OCI-LY1 (cell line): ENCODE results near the gene CDC27.

Source experiments
- H2AFZ ChIP-seq: fragments of 200-600 bp; sonication (generic), shearing (Covaris generic); 2 replicates; pipeline ENCODE4 v1.6.0; 2014; ENCODE audit warnings: antibody characterized with exemption, mild to moderate bottlenecking, low read length
- H3F3A ChIP-seq: fragments of 200-600 bp; sonication (generic), shearing (Covaris generic); 2 replicates; pipeline ENCODE4 v1.6.0; 2014; ENCODE audit warnings: mild to moderate bottlenecking, antibody characterized with exemption, low read length, moderate library complexity; ENCODE audit not compliant: insufficient read depth
- H3K27ac ChIP-seq: fragments of 200-600 bp; sonication (generic); 2 replicates; pipeline ENCODE4 v1.5.1; 2014; ENCODE audit warnings: low read length, mixed run types, mild to moderate bottlenecking, low read depth; ENCODE audit not compliant: poor library complexity, severe bottlenecking
- H3K27me3 ChIP-seq: fragments of 200-600 bp; sonication (generic); 2 replicates; pipeline ENCODE4 v1.6.0; 2014; ENCODE audit warnings: antibody characterized with exemption, mild to moderate bottlenecking, low read length, moderate library complexity; ENCODE audit not compliant: insufficient read depth
- H3K36me3 ChIP-seq: fragments of 200-600 bp; sonication (generic); 2 replicates; pipeline ENCODE4 v1.6.1; 2014; ENCODE audit warnings: mild to moderate bottlenecking, antibody characterized with exemption, low read length, moderate library complexity, mixed read lengths; ENCODE audit not compliant: insufficient read depth
- H3K4me1 ChIP-seq: fragments of 200-600 bp; sonication (generic); 2 replicates; pipeline ENCODE4 v1.5.1; 2014; ENCODE audit warnings: mild to moderate bottlenecking, low read length, moderate library complexity; ENCODE audit not compliant: insufficient read depth, severe bottlenecking
- H3K4me2 ChIP-seq: fragments of 200-600 bp; sonication (generic), shearing (Covaris generic); 2 replicates; pipeline ENCODE4 v1.6.1; 2014; ENCODE audit warnings: low read length
- H3K4me3 ChIP-seq: fragments of 200-600 bp; sonication (generic); 2 replicates; pipeline ENCODE4 v1.5.1; 2014; ENCODE audit warnings: low read length, low read depth, mild to moderate bottlenecking, mixed read lengths; ENCODE audit not compliant: poor library complexity, severe bottlenecking
- H3K79me2 ChIP-seq: fragments of 200-600 bp; shearing (Covaris generic); 2 replicates; pipeline ENCODE4 v1.6.1; 2016; ENCODE audit warnings: mixed run types, low read length, mixed read lengths; ENCODE audit not compliant: insufficient read depth
- H3K9ac ChIP-seq: fragments of 200-600 bp; sonication (generic), shearing (Covaris generic); 2 replicates; pipeline ENCODE4 v1.6.1; 2014; ENCODE audit warnings: mild to moderate bottlenecking, low read length, mixed read lengths
- H3K9me2 ChIP-seq: fragments of 200-600 bp; sonication (generic), shearing (Covaris generic); 2 replicates; pipeline ENCODE4 v1.6.1; 2014; ENCODE audit warnings: low read depth, mild to moderate bottlenecking, low read length, mixed read lengths
- H3K9me3 ChIP-seq: fragments of 200-600 bp; shearing (Covaris generic); 2 replicates; pipeline ENCODE4 v1.6.1; 2014; ENCODE audit warnings: low read length, mixed read lengths
- H4K20me1 ChIP-seq: fragments of 200-600 bp; sonication (generic), shearing (Covaris generic); 2 replicates; pipeline ENCODE4 v1.6.0; 2016; ENCODE audit warnings: mild to moderate bottlenecking, low read length; ENCODE audit not compliant: insufficient read depth
- CTCF ChIP-seq: fragments of 200-600 bp; sonication (generic), shearing (Covaris generic); IDR thresholded peaks from 2 replicates; pipeline ENCODE4 v1.5.1; 2017; ENCODE audit warnings: mild to moderate bottlenecking, antibody characterized with exemption, low read length, moderate library complexity, mixed read lengths
- EZH2 ChIP-seq: fragments of 200-600 bp; sonication (generic), shearing (Covaris generic); IDR thresholded peaks from 2 replicates; pipeline ENCODE4 v1.8.0; 2017; ENCODE audit warnings: borderline replicate concordance, mixed run types, mild to moderate bottlenecking, antibody characterized with exemption, low read length, moderate library complexity, mixed read lengths

Gene CDC27

GRCh38 chr17:47120521-47121095, 68.5 kb downstream of the CDC27 start:
- no peak overlapping the region for H3K4me3 ChIP-seq
- no peaks in the 10 kb centered on the region for H3K27me3 ChIP-seq
- no peaks in the 10 kb centered on the region for H4K20me1 ChIP-seq
- no peak for TF ChIP-seq CTCF
- no peak for TF ChIP-seq EZH2
- no peak overlapping the region for H3K4me2 ChIP-seq
- H2AFZ ChIP-seq: no peak overlapping the region
- H3K9me2 ChIP-seq: no peaks in the 10 kb centered on the region
- H3K9ac ChIP-seq: no peak overlapping the region
- no peaks in the 10 kb centered on the region for H3K79me2 ChIP-seq
- H3K27ac ChIP-seq: no peak overlapping the region
- H3K4me1 ChIP-seq: no peaks in the 10 kb centered on the region
- 0 out of 2 replicates have a peak, but pooled peaks cover 5% of the 10 kb centered on the region for H3F3A ChIP-seq
- no peaks in the 10 kb centered on the region for H3K9me3 ChIP-seq
- peaks cover 79% of the 10 kb centered on the region for H3K36me3 ChIP-seq

- no peak for TF ChIP-seq CTCF
- no peak for TF ChIP-seq EZH2
- H3K4me1 ChIP-seq: no peaks in the 10 kb centered on the region
- no peak overlapping the region for H3K9ac ChIP-seq
- H3K27me3 ChIP-seq: no peaks in the 10 kb centered on the region
- no peaks in the 10 kb centered on the region for H4K20me1 ChIP-seq
- no peaks in the 10 kb centered on the region for H3K9me2 ChIP-seq
- no peak overlapping the region for H3K4me2 ChIP-seq
- H3K27ac ChIP-seq: no peak overlapping the region
- peaks cover 75% of the 10 kb centered on the region for H3K36me3 ChIP-seq
- no peak overlapping the region for H2AFZ ChIP-seq
- H3K9me3 ChIP-seq: no peaks in the 10 kb centered on the region
- H3K79me2 ChIP-seq: no peaks in the 10 kb centered on the region
- 0 out of 2 replicates have a peak, but pooled peaks cover 5% of the 10 kb centered on the region for H3F3A ChIP-seq
- no peak overlapping the region for H3K4me3 ChIP-seq
These were observed 69.2 kb downstream of the CDC27 start for GRCh38 chr17:47119746-47120520.

- no peak overlapping the region for H3K4me2 ChIP-seq
- TF ChIP-seq CTCF (no peak), EZH2 (no peak)
- no peak overlapping the region for H3K4me3 ChIP-seq
- H3K27me3 ChIP-seq: no peaks in the 10 kb centered on the region
- no peaks in the 10 kb centered on the region for H3K9me3 ChIP-seq
- no peak overlapping the region for H3K27ac ChIP-seq
- no peaks in the 10 kb centered on the region for H3K9me2 ChIP-seq
- no peak overlapping the region for H3K9ac ChIP-seq
- no peaks in the 10 kb centered on the region for H3K4me1 ChIP-seq
- H4K20me1 ChIP-seq: no peaks in the 10 kb centered on the region
- H3K36me3 ChIP-seq: peaks cover 54% of the 10 kb centered on the region
- H2AFZ ChIP-seq: no peak overlapping the region
- H3F3A ChIP-seq: 0 out of 2 replicates have a peak, but pooled peaks cover 5% of the 10 kb centered on the region
- H3K79me2 ChIP-seq: no peaks in the 10 kb centered on the region
These were observed 71.7 kb downstream of the CDC27 start for GRCh38 chr17:47117386-47117785.
